ENCODE data around the gene GATA3. TPM values are rescaled to one million over a fixed set of nuclear protein-coding genes. Genes with fewer than 3 reads are reported as not detected.

GATA3 gene
- polyA plus RNA-seq, 4 donors = 85.8 to 119 (median 102) TPM

Other genes starting within 250 kb of the GATA3 start
- 10 to 100 TPM; 10.8 to 13.0 (median 11.3) TPM for gene TAF3, start 236.2 kb upstream of the GATA3 start, polyA plus RNA-seq (ENCODE audit: insufficient read length in 4 of 4)

Measured in right renal pelvis (tissue), 4 donors.